ENCODE results near the gene OR56A1. TPM values are rescaled to one million over a fixed set of nuclear protein-coding genes. Genes with fewer than 3 reads are reported as not detected.
"Not testable (repeated sequence)": the region's sequence is repeated elsewhere in the genome, so short reads cannot be mapped to it uniquely, and the experiment has no call there.

Gene OR56A1
- not detected in 3 replicates for total RNA-seq
- long read RNA-seq = 0 reads

- Mint-ChIP-seq H3K27ac (ENCODE audit: unreplicated experiment) (no peak within 1 kb of the TSS), H3K36me3 (ENCODE audit: low read depth) (no peaks in the 10 kb centered on the region), H3K4me1 (ENCODE audit: low read depth) (no peaks in the 10 kb centered on the region), H3K9me3 (ENCODE audit: low read depth) (no peaks in the 10 kb centered on the region), H3K27me3 (ENCODE audit: low read depth) (peaks cover 10% of the 10 kb centered on the region), H3K4me3 (ENCODE audit: unreplicated experiment) (no peak within 1 kb of the TSS)
- DNase-seq (ENCODE audit: low spot score) = no peak
- no peak for TF ChIP-seq CTCF (IDR thresholded peaks at IDR 0.05)
These were observed at the start of gene OR56A1 for GRCh38 chr11:6030708-6031405. Gene OR56A1, minus strand, starts transcription at chr11:6030758. Its CDS starts 3,066 bp downstream, at chr11:6027692.

GRCh38 chr11:6079463-6079862 is 48.9 kb upstream of the OR56A1 start:
- no peak for TF ChIP-seq CTCF (IDR thresholded peaks at IDR 0.05)
- Mint-ChIP-seq H3K27me3 (ENCODE audit: low read depth) (no peaks in the 10 kb centered on the region), H3K4me3 (ENCODE audit: unreplicated experiment) (no peak overlapping the region), H3K27ac (ENCODE audit: unreplicated experiment) (no peak overlapping the region), H3K36me3 (ENCODE audit: low read depth) (no peaks in the 10 kb centered on the region), H3K4me1 (ENCODE audit: low read depth) (no peaks in the 10 kb centered on the region), H3K9me3 (ENCODE audit: low read depth) (peaks cover 34% of the 10 kb centered on the region)
- DNase-seq (ENCODE audit: low spot score) = no peak

- Mint-ChIP-seq H3K4me1 (ENCODE audit: low read depth) (no peaks in the 10 kb centered on the region), H3K27ac (ENCODE audit: unreplicated experiment) (no peak overlapping the region), H3K4me3 (ENCODE audit: unreplicated experiment) (no peak overlapping the region), H3K36me3 (ENCODE audit: low read depth) (no peaks in the 10 kb centered on the region), H3K9me3 (ENCODE audit: low read depth) (peaks cover 20% of the 10 kb centered on the region), H3K27me3 (ENCODE audit: low read depth) (no peaks in the 10 kb centered on the region)
- TF ChIP-seq CTCF (IDR thresholded peaks at IDR 0.05) = no peak
- no peak for DNase-seq (ENCODE audit: low spot score)
These were observed 47.2 kb upstream of the OR56A1 start for GRCh38 chr11:6077723-6078122.

- not testable (repeated sequence) for DNase-seq (ENCODE audit: low spot score); H3K4me1 Mint-ChIP-seq (ENCODE audit: low read depth); H3K36me3 Mint-ChIP-seq (ENCODE audit: low read depth); H3K4me3 Mint-ChIP-seq (ENCODE audit: unreplicated experiment); H3K27ac Mint-ChIP-seq (ENCODE audit: unreplicated experiment); H3K27me3 Mint-ChIP-seq (ENCODE audit: low read depth)
- H3K9me3 Mint-ChIP-seq (ENCODE audit: low read depth) = peaks cover 18% of the 10 kb centered on the region
These were observed 45.9 kb upstream of the OR56A1 start for GRCh38 chr11:6076443-6076842.

- no peak overlapping the region for H3K4me3 Mint-ChIP-seq (ENCODE audit: unreplicated experiment)
- DNase-seq (ENCODE audit: low spot score) = no peak
- TF ChIP-seq CTCF (IDR thresholded peaks at IDR 0.05) = no peak
- no peak overlapping the region for H3K27ac Mint-ChIP-seq (ENCODE audit: unreplicated experiment)
- H3K9me3 Mint-ChIP-seq (ENCODE audit: low read depth) = no peaks in the 10 kb centered on the region
- no peaks in the 10 kb centered on the region for H3K36me3 Mint-ChIP-seq (ENCODE audit: low read depth)
- no peaks in the 10 kb centered on the region for H3K4me1 Mint-ChIP-seq (ENCODE audit: low read depth)
- H3K27me3 Mint-ChIP-seq (ENCODE audit: low read depth) = peaks cover 8% of the 10 kb centered on the region
These were observed 36.9 kb upstream of the OR56A1 start for GRCh38 chr11:6067502-6067901.
